Posterior cingulate gyrus (tissue), 11 donors: ENCODE results near the gene GCDH.
A peak's percentile ranks its signal among the peaks of the same experiment; 100 is the strongest.
"Not testable (repeated sequence)": the region's sequence is repeated elsewhere in the genome, so short reads cannot be mapped to it uniquely, and the experiment has no call there.

Experiments used
- DNase-seq, 10 donors: peaks; one replicate each; pipeline versions ENCODE4 v3.0.0 to v3.0.0-alpha.2; 2020 to 2021; ENCODE audit warnings: mixed read lengths in 3 of 10
- intact Hi-C: fragments of 100-400 bp; cut with DNase I; formaldehyde crosslinking; loops from one replicate; pipeline ENCODE4 v1.15.1; 2023

Gene GCDH

GRCh38 chr19:12893582-12893981 lies 2.6 kb downstream of the GCDH start:
- DNase-seq: no peak
- intact Hi-C loops: no loop called here

- DNase-seq: peak in 2 of 10 donors; percentile 33 to 90
Measured at GRCh38 chr19:12896460-12896859, 5.5 kb downstream of the GCDH start.

GRCh38 chr19:12899891-12900518 lies 9.0 kb downstream of the GCDH start:
- DNase-seq: no peak
- intact Hi-C loops: no loop called here

More at GRCh38 chr19:12896460-12896859, 5.5 kb downstream of the GCDH start:
- intact Hi-C loops: no loop called here

- no peak for DNase-seq
- intact Hi-C loops: no loop called here
Measured at GRCh38 chr19:12907166-12907565, 16.2 kb downstream of the GCDH start.

- intact Hi-C loops: no loop called here
Measured at GRCh38 chr19:12912571-12912970, 21.6 kb downstream of the GCDH start.

GRCh38 chr19:12913011-12913561 lies 22.1 kb downstream of the GCDH start:
- intact Hi-C loops: no loop called here
- peak; percentile 49 to 96 (median 79) for DNase-seq

More at GRCh38 chr19:12912571-12912970, 21.6 kb downstream of the GCDH start:
- no peak for DNase-seq

- peak in 2 of 10 donors; percentile 21 to 25 for DNase-seq
- intact Hi-C loops: no loop called here
Measured at GRCh38 chr19:12913851-12914690, 23.1 kb downstream of the GCDH start.

GRCh38 chr19:12915860-12916259 lies 24.9 kb downstream of the GCDH start:
- DNase-seq, intact Hi-C loops: not testable (repeated sequence)

- DNase-seq: no peak
- intact Hi-C loops: no loop called here
Measured at GRCh38 chr19:12918253-12918652, 27.3 kb downstream of the GCDH start.

- intact Hi-C loops: no loop called here
- no peak for DNase-seq
Measured at GRCh38 chr19:12921047-12921446, 30.1 kb downstream of the GCDH start.

GRCh38 chr19:12922959-12923358 lies 32.0 kb downstream of the GCDH start:
- intact Hi-C loops: no loop called here
- DNase-seq: no peak

- DNase-seq: no peak
- intact Hi-C loops: no loop called here
Measured at GRCh38 chr19:12924621-12925310, 33.8 kb downstream of the GCDH start.

- intact Hi-C loops: loop anchor here (10.0 kb wide), 1 partner anchor 45 kb away; the partner anchor contains the start of genes DNASE2 and KLF1
- DNase-seq: no peak
Measured at GRCh38 chr19:12930002-12930645, 39.2 kb downstream of the GCDH start.

GRCh38 chr19:12932392-12933286 lies 41.7 kb downstream of the GCDH start:
- intact Hi-C loops: loop anchor here (10.0 kb wide), 1 partner anchor 48 kb away; the partner anchor contains the start of genes DNASE2 and KLF1

GRCh38 chr19:12933287-12934072 lies 42.5 kb downstream of the GCDH start, which contains the start of gene FARSA:
Gene FARSA, minus strand, starts transcription at chr19:12933711. Its CDS starts 15 bp downstream, at chr19:12933696.
- intact Hi-C loops: loop anchor here (10.0 kb wide), 1 partner anchor 49 kb away; the partner anchor contains the start of genes DNASE2 and KLF1
- DNase-seq: peak; percentile 92 to 99 (median 97)

More at GRCh38 chr19:12932392-12933286, 41.7 kb downstream of the GCDH start:
- no peak for DNase-seq

GRCh38 chr19:12935071-12935470 lies 44.1 kb downstream of the GCDH start:
- intact Hi-C loops: loop anchor here (10.0 kb wide), 1 partner anchor 50 kb away; the partner anchor contains the start of genes DNASE2 and KLF1

GRCh38 chr19:12936582-12936981 lies 45.6 kb downstream of the GCDH start:
- intact Hi-C loops: loop anchor here (10.0 kb wide), 1 partner anchor 52 kb away; the partner anchor contains the start of genes DNASE2 and KLF1
- DNase-seq: no peak

More at GRCh38 chr19:12935071-12935470, 44.1 kb downstream of the GCDH start:
- no peak for DNase-seq
